HepG2 (cell line): Measurements from ENCODE around the gene WDR62. TPM values are rescaled to one million over a fixed set of nuclear protein-coding genes. Genes with fewer than 3 reads are reported as not detected.
A peak's percentile ranks its signal among the peaks of the same experiment; 100 is the strongest.

Experiments
- ATF7-NPFF ChIP-seq: sonication (generic); formaldehyde crosslinking; IDR thresholded peaks from 2 replicates; pipeline ENCODE4 v1.8.1; 2023; ENCODE audit warnings: mild to moderate bottlenecking, low read depth, missing genetic modification reagents, moderate library complexity
- CBFB ChIP-seq: sonication (generic); formaldehyde crosslinking; IDR thresholded peaks from 2 replicates; pipeline ENCODE4 v1.4.0; 2020; ENCODE audit warnings: missing genetic modification reagents
- CREB3 ChIP-seq: sonication (generic); formaldehyde crosslinking; IDR thresholded peaks from 2 replicates; pipeline ENCODE4 v1.5.0; 2020; ENCODE audit warnings: missing genetic modification reagents
- ERF ChIP-seq: IDR thresholded peaks from 2 replicates; pipeline ENCODE4 v1.6.1; 2018; ENCODE audit warnings: missing biosample characterization, missing genetic modification reagents
- HOXD1 ChIP-seq: sonication (generic); formaldehyde crosslinking; IDR thresholded peaks from 2 replicates; pipeline ENCODE4 v1.5.0; 2020; ENCODE audit warnings: missing genetic modification reagents
- KLF12 ChIP-seq: sonication (generic); formaldehyde crosslinking; IDR thresholded peaks from 2 replicates; pipeline ENCODE4 v1.4.0; 2020; ENCODE audit warnings: missing genetic modification reagents, borderline replicate concordance
- KLF6 ChIP-seq: IDR thresholded peaks from 2 replicates; pipeline ENCODE4 v1.8.0; 2016; ENCODE audit warnings: missing biosample characterization, missing genetic modification reagents
- MEF2D ChIP-seq: sonication (generic); formaldehyde crosslinking; IDR thresholded peaks from 2 replicates; pipeline ENCODE4 v1.5.1; 2020; ENCODE audit warnings: mild to moderate bottlenecking, missing genetic modification reagents
- SYNCRIP ChIP-seq: fragments of 200-400 bp; formaldehyde crosslinking; IDR thresholded peaks from 2 replicates; pipeline ENCODE4 v1.6.1; 2018; ENCODE audit warnings: mild to moderate bottlenecking, low read depth, low read length; ENCODE audit not compliant: insufficient read depth
- TOPORS ChIP-seq: sonication (generic); formaldehyde crosslinking; IDR thresholded peaks from 2 replicates; pipeline ENCODE4 v1.8.0; 2023; ENCODE audit warnings: mild to moderate bottlenecking, missing genetic modification reagents
- ZNF382 ChIP-seq: sonication (generic); formaldehyde crosslinking; IDR thresholded peaks from 2 replicates; pipeline ENCODE4 v1.5.0; 2020; ENCODE audit warnings: missing genetic modification reagents, mild to moderate bottlenecking, borderline replicate concordance
- ZNF407 ChIP-seq: sonication (generic); formaldehyde crosslinking; IDR thresholded peaks from one replicate; pipeline ENCODE4 v1.5.1; 2020; ENCODE audit warnings: mild to moderate bottlenecking, missing genetic modification reagents; ENCODE audit errors: not compliant biosample characterization
- ZNF644 ChIP-seq: IDR thresholded peaks from 2 replicates; pipeline ENCODE4 v1.6.1; 2016; ENCODE audit warnings: low read depth
- ZNF646 ChIP-seq: sonication (generic); formaldehyde crosslinking; IDR thresholded peaks from 2 replicates; pipeline ENCODE4 v1.9.0; 2021; ENCODE audit warnings: mild to moderate bottlenecking, missing genetic modification reagents
- polyA plus RNA-seq, 8 experiments: library from polyadenylated mRNA; depleted of rRNA in 3 of 8; stranded (reverse) in 7 of 8; unstranded in 1 of 8; fragments of >200 nt; fragmentation: Illumina TruSeq in 4 of 8; extraction: Trizol in 4 of 8; gene quantifications; 2 replicates each; pipeline versions ENCODE4 v1.2.1 to v1.2.3, GENCODE V29; 2011 to 2016; ENCODE audit warnings: low read depth in 4 of 8, missing spikeins in 1 of 8, mixed read lengths in 1 of 8; ENCODE audit not compliant: insufficient read depth in 1 of 8
- total RNA-seq, 5 experiments: library from RNA; depleted of rRNA; stranded (reverse); fragments of >200 nt; fragmentation: Illumina TruSeq; extraction: Trizol; gene quantifications; 2 replicates each; pipeline ENCODE4 v1.2.3, GENCODE V29; 2016; ENCODE audit warnings: low read depth in 1 of 5

Gene WDR62
- total and polyA plus RNA-seq, 2 of the 13 experiments (the other 11 are each of a cell fraction or from before 2014, with no cell fraction given): 5.8 to 12.5 TPM

- TF ChIP-seq ZNF646 (CRISPR knock-in tag) (no peak), ZNF382 (no peak), CBFB (CRISPR knock-in tag) (peak; percentile 49), ATF7-NPFF (CRISPR knock-in tag) (peak; percentile 84), ZNF644 (CRISPR knock-in tag) (no peak), ERF (CRISPR knock-in tag) (peak; percentile 96), MEF2D (CRISPR knock-in tag) (peak; percentile 96), HOXD1 (CRISPR knock-in tag) (peak; percentile 71; the same call in 1 of the 2 replicates), TOPORS (CRISPR knock-in tag) (peak; percentile 51), KLF12 (CRISPR knock-in tag) (peak; percentile 81), CREB3 (CRISPR knock-in tag) (peak; percentile 67; the same call in 1 of the 2 replicates), SYNCRIP (no peak), ZNF407 (CRISPR knock-in tag) (peak; percentile 13), KLF6 (CRISPR knock-in tag) (0 out of 2 replicates have a peak, but pooled peaks have one; percentile 14)
Observed at GRCh38 chr19:36054119-36054732, 471 bp upstream of the WDR62 start, which contains the start of gene THAP8 (continued).
